ENCODE measurements around the gene CYTH3. TPM values are rescaled to one million over a fixed set of nuclear protein-coding genes. Genes with fewer than 3 reads are reported as not detected.

Gene CYTH3
- total and polyA plus RNA-seq, 2 of the 4 experiments (the other 2 are of a cell fraction): 14.2 to 34.8 TPM

- ChIA-PET CTCF (interaction anchor here (0.6 kb wide), 1 partner anchor 12 kb away, joined by 3 read pairs; no protein-coding TSS in a partner anchor), POLR2A (ENCODE audit: unreplicated experiment) (no interaction called here)
- H3K36me3 ChIP-seq (ENCODE audit: control insufficient read depth, insufficient read depth, low read length): peaks cover 36% of the 10 kb centered on the region
- H3K9ac ChIP-seq (ENCODE audit: low read depth, low read length): no peak overlapping the region
- H2AFZ ChIP-seq (replicated peaks; ENCODE audit: low read length, poor library complexity): peak overlapping the region; percentile 59
- BruUV-seq (replicated peaks): no TSS peak
- peak overlapping the region; percentile 62; the same call in 1 of the 2 replicates for H3K14ac ChIP-seq (replicated peaks; ENCODE audit: low read depth, low read length)
- peak overlapping the region; percentile 44 for H2AK9ac ChIP-seq (replicated peaks; ENCODE audit: low read depth, low read length, poor library complexity)
- H4K20me1 ChIP-seq (ENCODE audit: insufficient read depth, low read length): no peaks in the 10 kb centered on the region
- H3K4me2 ChIP-seq (ENCODE audit: low read depth, low read length): no peak overlapping the region
- no peak overlapping the region for H2BK20ac ChIP-seq (ENCODE audit: low read depth, low read length)
- peaks cover 0 to 47% of the 10 kb centered on the region in 2 experiments; a peak in 3 of 4 replicates for H3K79me1 ChIP-seq (ENCODE audit: low read depth in 1 of 2, low read length in 2 of 2)
- TF ChIP-seq CHD1 (IDR thresholded peaks at IDR 0.05; ENCODE audit: low read depth, low read length): no peak
- no peak for TF ChIP-seq RFX5 (IDR thresholded peaks at IDR 0.05; ENCODE audit: low read depth, low read length)
- TF ChIP-seq CEBPB (IDR thresholded peaks at IDR 0.05; ENCODE audit: low read depth, low read length): no peak
- TF ChIP-seq RCOR1 (IDR thresholded peaks at IDR 0.05; ENCODE audit: insufficient replicate concordance, low read length): no peak
- TF ChIP-seq USF2 (IDR thresholded peaks at IDR 0.05; ENCODE audit: low read depth, low read length): no peak
- TF ChIP-seq FOS (IDR thresholded peaks at IDR 0.05; ENCODE audit: low read depth, low read length): no peak
- no peak for TF ChIP-seq CTCF (conservative IDR thresholded peaks at IDR 0.05; ENCODE audit: low read depth, low read length)
- no peak for TF ChIP-seq MAZ (IDR thresholded peaks at IDR 0.05; ENCODE audit: borderline replicate concordance, low read depth, low read length)
- TF ChIP-seq RAD21 (IDR thresholded peaks at IDR 0.05; ENCODE audit: low read length): no peak
- no peak for TF ChIP-seq MXI1 (IDR thresholded peaks at IDR 0.05; ENCODE audit: borderline replicate concordance, low read depth, low read length)
- TF ChIP-seq BHLHE40 (IDR thresholded peaks at IDR 0.05; ENCODE audit: low read depth, low read length): no peak
- no peak for TF ChIP-seq SMC3 (IDR thresholded peaks at IDR 0.05; ENCODE audit: low read depth, low read length)
- no peak for TF ChIP-seq ELK1 (IDR thresholded peaks at IDR 0.05; ENCODE audit: borderline replicate concordance, low read depth, low read length)
- no peak for TF ChIP-seq NFE2L2 (IDR thresholded peaks at IDR 0.05; ENCODE audit: low read depth, low read length)
- no peak for TF ChIP-seq MAFK (IDR thresholded peaks at IDR 0.05; ENCODE audit: low read depth, low read length)
- no peak for TF ChIP-seq POLR2A (IDR thresholded peaks at IDR 0.05; ENCODE audit: low read depth, low read length)
- H4K5ac ChIP-seq (ENCODE audit: low read depth, low read length): no peak overlapping the region
- DNase-seq (no peak), ATAC-seq (ENCODE audit: low read depth) (no peak)
- dilution Hi-C loops (cut with HindIII; ENCODE audit: low sequenced_read_pairs, unreplicated experiment) (no loop called here), in situ Hi-C loops (cut with MboI; ENCODE audit: low sequenced_read_pairs) (no loop called here), intact Hi-C loops (cut with micrococcal nuclease) (no loop called here)
- H3K27me3 ChIP-seq (ENCODE audit: control insufficient read depth, insufficient read depth, low read length): no peaks in the 10 kb centered on the region
- no peaks in the 10 kb centered on the region for H3K9me3 ChIP-seq (ENCODE audit: control insufficient read depth, insufficient read depth, low read length)
- no peak overlapping the region for H2AK5ac ChIP-seq (ENCODE audit: low read depth, low read length)
- H3K4me3 ChIP-seq (ENCODE audit: insufficient read depth, low read depth, low read length): no peak overlapping the region
- peaks cover 10% of the 10 kb centered on the region for H3K9me1 ChIP-seq (ENCODE audit: insufficient read depth, low read length)
- H3K23ac ChIP-seq (ENCODE audit: low read depth, low read length): no peak overlapping the region
- no peak overlapping the region for H3K27ac ChIP-seq (ENCODE audit: insufficient read depth, low read length)
- no peak overlapping the region for H2BK120ac ChIP-seq (ENCODE audit: low read depth, low read length)
- H4K91ac ChIP-seq (ENCODE audit: insufficient read depth, low read depth, low read length): peak overlapping the region; percentile 23; the same call in 1 of the 2 replicates
- no peak overlapping the region for H4K8ac ChIP-seq (ENCODE audit: low read depth in 2 of 2, low read length in 2 of 2)
- no peak overlapping the region for H2BK5ac ChIP-seq (ENCODE audit: low read depth, low read length, poor library complexity, severe bottlenecking)
- H3K4ac ChIP-seq (ENCODE audit: low read depth, low read length): peak overlapping the region; percentile 35
- peaks cover 3% of the 10 kb centered on the region for H3K4me1 ChIP-seq (ENCODE audit: control insufficient read depth, insufficient read depth, low read length)
- H3K18ac ChIP-seq (ENCODE audit: low read depth, low read length): no peak overlapping the region
- WGBS, 2 experiments (ENCODE audit: extremely low coverage in 2 of 2, insufficient read length in 1 of 2): 81% methylated on average over 11 of the region's 14 CpGs; no CpG with 5 or more reads in 1 of the 2 experiments
- H3K56ac ChIP-seq (ENCODE audit: extremely low read depth, insufficient read depth, low read length): no peak overlapping the region
- H2BK15ac ChIP-seq (ENCODE audit: low read depth, low read length): no peak overlapping the region
These were observed 99.5 kb downstream of the CYTH3 start for GRCh38 chr7:6172910-6173295.
